ENCODE data around the gene LAMA2.

DNA sequence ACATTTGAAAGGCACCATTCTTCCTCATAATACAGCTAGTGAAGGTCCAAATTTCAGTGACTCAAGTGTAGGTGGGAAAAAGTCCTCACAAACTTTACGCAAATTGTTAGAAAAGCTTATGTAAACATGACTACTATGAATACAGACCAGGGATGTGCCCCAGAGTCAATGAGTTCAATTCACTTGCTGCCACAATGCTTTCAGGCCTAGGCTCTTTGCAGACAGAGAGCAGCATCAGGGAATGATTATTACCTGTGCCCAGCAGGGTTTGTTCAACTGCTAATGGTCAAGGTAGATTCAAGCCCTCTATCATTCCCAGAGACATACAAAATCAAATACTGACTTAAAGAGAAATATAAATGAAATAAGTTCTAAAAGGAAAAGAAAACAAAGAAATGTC lies 84.0 kb downstream of the LAMA2 start:
- TF ChIP-seq POLR2A (IDR thresholded peaks at IDR 0.05): no peak
- TF ChIP-seq, protein P1, sequence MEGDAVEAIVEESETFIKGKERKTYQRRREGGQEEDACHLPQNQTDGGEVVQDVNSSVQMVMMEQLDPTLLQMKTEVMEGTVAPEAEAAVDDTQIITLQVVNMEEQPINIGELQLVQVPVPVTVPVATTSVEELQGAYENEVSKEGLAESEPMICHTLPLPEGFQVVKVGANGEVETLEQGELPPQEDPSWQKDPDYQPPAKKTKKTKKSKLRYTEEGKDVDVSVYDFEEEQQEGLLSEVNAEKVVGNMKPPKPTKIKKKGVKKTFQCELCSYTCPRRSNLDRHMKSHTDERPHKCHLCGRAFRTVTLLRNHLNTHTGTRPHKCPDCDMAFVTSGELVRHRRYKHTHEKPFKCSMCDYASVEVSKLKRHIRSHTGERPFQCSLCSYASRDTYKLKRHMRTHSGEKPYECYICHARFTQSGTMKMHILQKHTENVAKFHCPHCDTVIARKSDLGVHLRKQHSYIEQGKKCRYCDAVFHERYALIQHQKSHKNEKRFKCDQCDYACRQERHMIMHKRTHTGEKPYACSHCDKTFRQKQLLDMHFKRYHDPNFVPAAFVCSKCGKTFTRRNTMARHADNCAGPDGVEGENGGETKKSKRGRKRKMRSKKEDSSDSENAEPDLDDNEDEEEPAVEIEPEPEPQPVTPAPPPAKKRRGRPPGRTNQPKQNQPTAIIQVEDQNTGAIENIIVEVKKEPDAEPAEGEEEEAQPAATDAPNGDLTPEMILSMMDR (IDR thresholded peaks at IDR 0.05): no peak
- no peak for TF ChIP-seq EP300 (IDR thresholded peaks at IDR 0.05)
